HUDEP-2 (cell line): ENCODE data around the gene KAZN.

ENCODE experiments used
- DNase-seq, 76 experiments: peaks; one replicate each; lab custom pipeline; 2025; ENCODE audit not compliant: unreplicated experiment in 76 of 76; lab: John Stamatoyannopoulos, UW

The KAZN gene

DNA sequence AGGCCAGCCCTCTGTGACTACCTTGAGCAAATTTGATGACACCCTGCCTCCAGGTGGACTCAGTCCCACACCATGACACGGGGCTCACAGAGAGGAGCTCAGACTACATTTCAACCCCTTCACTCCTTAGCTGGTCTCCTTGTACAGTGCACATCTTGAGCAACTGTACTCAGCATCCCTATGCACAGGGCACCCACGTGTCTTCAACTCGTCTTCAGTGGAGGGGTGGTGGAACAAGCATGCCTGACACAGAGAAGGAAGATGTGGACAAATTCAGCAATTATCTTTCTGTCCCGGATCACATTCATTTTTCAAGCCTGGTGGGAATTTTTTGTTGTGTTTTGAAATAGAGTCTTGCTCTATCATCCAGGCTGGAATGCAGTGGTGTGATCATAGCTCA is 213.7 kb downstream of the KAZN start:
- DNase-seq, result no peak

DNA sequence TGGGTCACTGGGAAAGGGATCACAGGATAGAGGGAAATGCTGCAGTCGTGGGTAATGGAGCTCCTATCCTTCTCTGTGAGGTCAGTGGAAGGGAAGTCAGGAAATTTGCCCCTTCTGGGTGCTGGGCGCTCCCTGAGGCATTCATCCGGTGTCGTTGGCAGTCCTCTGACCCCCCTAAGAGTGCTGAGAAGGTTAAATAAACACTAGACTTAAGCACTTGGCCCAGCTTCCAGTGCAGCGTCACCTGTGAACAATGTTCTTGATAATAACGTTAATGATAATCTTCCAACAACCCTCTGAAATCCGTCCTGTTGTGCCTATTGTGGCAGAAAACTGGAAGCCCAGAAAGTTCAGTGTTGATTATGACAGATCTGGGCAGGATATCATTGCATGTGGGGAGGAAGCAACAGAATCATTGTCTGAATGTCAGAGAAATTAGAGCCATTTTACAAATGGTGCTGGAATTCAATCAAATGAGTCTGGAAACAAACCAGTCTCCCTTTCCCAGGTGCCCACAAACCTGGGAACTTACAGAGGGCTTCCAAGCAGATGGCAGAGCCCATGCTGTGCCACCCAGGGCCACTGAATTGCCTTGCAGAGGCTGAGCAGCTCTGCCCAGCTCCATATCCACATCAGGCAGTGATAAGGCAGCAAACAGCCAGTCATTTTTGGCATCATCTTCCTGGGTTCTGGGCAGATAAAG is 216.8 kb downstream of the KAZN start:
- peak in 3 of 76 experiments; percentile 1 to 18 (median 9) for DNase-seq

DNA sequence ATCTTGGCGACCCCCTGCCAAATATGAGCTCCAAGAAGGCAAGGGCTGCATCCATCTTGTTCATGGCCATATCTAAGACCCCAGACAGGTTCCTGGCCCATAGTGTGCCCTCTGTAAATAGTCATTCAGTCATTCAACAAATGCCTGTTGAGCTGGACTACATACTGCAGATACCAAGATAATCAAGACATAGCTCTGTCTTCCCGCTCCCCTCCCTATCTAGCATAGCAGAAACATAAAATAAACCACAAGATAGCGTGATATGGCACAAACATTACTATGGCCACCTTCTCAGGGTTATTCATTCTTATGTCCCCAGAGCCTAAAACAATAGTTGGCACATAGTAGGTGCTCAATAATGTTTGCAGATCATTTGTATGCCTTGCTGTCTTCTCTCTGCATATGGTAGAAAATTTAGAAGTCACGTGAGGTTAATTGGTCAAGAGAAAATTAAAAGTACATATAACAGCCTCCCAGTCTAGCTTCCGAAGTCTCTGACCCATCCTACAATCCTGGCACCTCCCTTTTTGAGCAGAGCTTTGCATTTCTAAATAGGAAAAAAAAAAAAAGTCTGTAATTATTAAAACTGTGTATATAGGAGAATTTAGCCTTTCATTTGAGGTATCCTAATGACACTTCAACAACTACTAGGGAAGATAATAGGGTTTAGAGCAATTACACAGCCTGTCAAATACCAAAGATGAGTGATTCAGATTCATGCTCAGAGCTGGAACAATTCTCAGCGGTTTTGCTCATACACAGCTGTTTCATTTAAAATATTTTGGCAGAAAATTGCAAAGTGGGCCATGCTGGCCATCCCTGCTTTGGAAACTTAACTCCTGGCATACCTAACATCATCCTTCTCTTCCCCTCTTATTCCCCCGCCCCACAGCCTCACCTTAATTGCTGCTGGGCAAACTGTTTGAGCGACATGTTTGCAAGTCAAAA is 219.0 kb downstream of the KAZN start:
- DNase-seq, result peak in 43 of 76 experiments; percentile 8 to 80 (median 35)

DNA sequence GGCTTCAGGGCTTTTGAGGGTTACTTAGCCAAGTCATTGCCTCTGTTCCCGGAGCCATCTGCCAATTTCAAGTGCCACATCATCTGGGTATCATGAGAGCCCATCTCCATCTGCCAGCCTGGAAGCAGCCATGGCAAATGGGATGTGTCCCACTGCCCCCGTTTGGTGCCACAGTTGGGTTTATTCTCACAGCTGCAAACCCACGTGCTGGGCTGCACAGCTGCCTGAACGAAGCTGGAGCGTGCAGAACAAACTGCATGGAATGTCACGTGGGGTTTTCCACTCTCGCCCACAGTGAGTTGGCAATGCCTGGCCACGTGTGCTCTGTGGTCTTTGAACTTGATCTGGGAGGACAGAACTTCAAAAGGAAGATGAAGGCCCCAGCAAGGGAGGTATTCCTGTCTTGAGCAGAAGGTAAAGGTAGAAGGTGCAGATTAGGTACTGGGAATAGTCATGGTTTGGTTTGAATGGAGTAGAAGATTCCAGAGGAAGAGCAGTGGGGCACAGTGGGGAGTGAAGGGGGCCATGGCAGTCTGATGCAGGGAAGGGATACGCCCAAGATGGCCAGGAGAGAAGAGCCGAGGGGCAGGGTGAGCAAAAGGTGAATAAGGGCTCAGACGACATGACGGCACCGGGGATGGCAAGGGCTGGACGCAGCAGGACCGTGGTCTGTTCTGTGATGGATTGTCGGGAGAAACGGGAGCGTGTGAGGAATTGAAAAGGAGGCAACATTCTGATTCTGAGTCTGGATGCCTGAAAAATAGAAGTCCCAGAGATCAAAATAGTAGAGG is 222.0 kb downstream of the KAZN start:
- no peak for DNase-seq

DNA sequence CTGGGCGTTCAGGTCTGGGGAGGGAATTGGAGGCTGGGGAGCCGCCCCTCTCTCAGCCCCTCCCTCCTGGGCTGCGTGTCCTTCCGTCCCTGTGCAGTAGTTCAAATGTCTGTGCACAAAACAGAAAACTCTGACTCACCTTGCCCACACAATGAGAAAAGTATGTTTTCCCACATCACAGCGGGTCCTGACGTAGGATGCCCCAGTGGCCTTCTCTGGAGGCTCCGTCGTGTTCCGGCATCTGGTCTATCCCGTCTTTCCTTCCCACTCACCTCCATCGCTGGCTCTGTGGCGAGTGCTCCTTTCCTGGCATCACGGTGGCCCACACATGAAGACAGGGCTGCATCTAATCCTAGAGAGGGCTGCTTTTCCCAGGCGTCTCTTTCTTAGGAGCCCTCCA is 224.0 kb downstream of the KAZN start:
- no peak for DNase-seq

DNA sequence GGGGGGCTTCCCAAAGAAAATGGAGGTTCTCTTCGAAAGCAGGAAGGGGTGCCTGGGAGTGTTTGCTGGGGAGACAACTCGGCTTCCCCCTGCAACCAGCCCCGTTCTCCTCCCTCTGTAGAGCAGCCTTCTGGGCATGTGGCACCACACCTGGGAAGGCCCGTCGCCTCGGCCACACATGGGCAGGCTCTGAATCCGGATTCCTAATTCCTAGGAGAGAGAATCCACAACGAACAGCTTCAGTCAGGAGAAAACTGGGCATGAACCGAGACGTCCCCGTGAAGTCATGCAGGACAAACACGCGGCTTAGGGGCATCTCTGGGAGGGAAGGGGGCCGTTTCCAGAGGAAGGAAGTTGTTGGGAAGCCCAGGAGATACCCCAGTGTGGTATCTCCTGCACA is 224.5 kb downstream of the KAZN start:
- no peak for DNase-seq

DNA sequence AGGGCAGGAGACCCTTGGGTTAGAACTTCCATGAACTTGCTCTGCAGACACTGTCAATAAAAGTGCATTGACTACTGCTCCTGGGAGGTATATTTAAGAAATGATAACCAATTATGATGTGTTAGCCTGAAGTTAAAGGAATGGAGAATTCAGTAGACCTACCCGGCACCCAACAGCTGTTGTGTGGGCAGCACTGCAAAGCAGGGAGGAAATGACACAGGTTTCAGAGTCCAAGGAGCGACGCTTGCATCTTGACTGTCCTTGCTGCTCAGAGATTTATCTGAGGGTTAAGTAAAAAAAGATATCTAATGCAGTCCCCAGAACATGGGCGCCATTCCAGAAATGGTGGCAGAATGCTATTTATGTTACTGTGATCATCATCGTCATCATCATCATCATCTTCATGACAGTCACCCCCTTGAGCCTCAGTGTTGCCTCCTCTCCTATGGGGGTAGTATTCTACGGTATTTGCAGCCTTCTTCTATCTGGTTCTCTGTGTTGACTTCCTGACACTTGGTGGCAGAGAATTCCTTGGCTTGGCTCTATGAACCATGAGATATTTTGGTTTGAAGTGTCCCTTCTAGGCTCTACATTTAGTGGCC is 225.9 kb downstream of the KAZN start:
- no peak for DNase-seq

DNA sequence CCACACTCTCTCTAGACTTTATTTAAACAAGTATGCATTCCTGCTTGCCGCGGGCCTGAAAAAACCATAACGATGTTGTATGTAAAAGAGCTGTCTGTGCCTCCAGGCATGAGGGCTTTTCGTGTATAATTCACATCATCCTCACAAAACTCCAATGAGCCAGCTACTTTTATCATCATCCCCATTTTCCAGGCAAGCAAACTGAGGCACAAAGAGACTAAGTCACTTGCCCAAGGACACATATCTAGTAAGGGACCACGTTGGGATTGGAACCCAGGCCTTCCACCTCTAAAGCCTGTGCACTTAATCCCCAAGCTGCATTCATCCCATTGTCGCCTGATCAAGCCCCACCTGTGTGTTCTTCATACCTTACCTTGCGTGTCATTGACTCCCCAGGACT is 226.9 kb downstream of the KAZN start:
- no peak for DNase-seq

DNA sequence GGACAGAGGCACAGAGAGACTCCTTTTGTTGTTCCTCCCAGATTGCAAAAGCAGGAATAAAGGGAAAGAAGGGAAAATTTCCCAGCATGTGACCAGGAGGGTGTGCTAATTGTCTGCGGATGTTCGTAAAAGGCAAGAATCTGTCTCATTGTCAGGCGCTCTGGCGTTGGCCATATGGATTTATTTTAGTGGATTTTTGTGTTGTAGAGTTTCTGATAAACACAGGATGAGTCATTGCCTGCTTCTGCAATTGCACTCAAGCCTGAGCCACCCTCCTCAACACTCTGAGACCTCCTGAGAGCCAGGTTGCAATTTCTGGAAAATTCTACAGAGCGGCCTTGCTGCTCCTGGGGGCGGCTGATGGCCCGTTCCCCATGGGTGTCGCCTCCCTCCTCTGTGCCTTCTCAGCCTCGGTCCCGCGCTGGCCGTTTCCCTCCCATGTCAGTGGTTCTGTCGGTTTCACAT is 227.7 kb downstream of the KAZN start:
- DNase-seq, result peak in 1 of 76 experiments; percentile 11

DNA sequence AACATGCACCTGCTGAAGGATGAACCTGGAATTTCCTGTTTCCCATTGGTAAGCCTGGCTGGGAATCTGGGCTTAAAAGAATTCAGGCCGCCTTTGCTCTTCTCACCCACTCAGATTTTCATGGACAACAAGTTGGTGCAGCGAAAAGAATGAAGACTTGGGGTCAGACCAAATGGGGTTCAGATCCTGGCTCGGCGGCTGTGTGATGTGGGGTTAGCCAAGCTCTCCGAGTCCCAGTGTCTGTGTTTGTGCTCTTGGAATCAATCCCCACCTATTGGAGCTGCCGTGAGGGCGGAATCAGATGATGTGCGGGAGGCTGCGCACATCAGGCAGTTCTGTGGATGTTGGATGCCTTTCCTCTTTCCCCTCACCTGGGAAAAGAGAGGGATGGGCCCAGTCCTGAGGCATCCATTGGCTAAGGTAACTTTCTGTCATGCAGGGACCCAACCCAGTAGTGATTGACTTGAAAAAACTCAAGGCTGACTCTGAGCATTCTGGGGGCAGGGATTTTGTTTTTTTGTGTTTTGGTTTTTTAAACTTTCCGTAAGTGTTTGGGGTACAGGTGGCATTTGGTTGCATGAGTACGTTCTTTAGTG is 228.3 kb downstream of the KAZN start:
- DNase-seq, result no peak

DNA sequence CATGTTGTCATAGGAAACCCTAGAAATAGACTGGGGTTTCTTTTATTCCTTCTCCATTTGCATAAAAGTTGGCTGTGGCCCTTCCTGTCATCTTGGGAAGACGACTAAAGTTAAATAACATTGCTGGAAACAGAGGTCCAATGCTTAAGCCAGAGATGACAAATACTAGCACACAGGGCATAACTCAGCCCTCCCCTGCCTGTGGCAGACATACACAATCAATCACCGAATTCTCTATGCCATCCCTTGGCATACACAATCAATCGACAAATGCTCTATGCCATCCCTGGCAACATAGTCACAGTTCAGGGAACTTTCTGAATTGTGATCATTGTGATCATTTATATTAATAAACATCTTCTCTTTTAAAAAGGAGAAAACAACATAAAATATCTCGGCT is 229.4 kb downstream of the KAZN start:
- DNase-seq, result no peak

DNA sequence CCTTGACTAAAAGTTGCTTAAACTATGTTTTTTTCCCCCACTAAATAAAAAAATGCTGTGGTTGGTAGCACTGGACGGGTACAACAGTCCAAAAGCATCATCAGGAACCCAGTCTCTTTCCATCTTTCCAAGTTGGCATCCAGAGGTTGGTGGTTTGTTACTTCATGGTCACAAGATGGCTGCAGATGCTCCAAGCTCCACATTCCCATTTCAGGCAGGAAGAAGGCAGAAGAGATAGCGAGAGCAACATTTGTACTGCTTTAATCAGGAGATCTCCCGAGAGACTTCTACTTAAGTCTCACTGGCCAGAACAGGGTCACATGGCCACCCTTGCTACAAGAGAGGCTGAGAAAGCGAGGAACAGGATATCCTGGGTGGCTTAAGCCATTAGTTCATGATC is 230.2 kb downstream of the KAZN start:
- DNase-seq, result no peak

DNA sequence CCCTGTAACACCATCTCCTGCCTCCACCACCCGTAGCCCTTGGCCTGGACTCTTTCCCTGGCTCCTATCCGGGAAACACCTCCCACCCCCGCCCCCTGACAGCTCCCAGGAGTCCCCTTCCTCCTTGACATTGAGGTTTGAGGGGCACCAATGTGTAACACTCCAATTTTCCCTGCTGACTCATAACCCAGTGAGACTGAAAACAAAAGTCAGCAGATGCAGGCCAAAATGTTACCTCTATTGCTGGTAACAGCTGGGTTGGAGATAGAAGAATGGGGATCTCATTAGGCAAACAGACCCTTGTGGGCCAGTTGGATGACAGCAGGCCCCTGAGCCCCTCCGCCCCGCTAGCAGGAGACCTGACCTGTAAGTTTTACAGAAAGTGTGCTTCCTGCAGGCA is 237.2 kb downstream of the KAZN start:
- DNase-seq, result no peak

DNA sequence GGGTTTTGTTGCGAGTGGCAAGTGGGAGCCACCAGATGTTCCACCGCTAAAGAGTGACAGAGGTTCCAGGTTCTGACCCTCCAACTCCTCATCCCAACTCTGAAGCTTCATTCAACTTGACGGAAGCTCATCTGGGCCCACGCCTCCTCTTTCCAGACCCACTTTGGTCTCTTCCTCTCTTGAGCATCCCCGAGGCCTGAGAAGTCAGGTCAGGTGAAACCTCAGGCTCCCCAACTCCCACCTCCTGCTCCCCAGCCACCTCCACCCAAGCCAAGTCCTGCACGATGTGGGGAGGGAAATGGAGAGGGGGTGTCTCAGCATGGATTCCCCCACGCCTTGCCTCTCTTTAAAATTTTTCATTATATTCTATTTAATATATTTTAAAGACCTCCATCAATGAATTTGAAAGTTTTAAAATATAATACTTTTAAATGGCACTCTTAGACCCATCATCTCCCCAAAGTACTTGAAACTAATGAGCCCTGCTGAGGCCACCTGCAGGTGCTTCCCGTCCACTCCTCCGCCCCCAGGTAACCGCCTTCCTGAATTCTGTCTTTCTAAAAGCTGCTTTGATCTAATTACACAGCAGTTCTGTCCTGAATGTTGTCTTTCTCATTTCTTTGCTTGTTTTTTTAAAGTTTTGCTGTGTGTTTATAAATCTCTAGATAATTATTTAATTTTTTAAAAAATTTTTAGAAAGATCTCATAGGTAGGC is 238.1 kb downstream of the KAZN start:
- DNase-seq, result no peak

DNA sequence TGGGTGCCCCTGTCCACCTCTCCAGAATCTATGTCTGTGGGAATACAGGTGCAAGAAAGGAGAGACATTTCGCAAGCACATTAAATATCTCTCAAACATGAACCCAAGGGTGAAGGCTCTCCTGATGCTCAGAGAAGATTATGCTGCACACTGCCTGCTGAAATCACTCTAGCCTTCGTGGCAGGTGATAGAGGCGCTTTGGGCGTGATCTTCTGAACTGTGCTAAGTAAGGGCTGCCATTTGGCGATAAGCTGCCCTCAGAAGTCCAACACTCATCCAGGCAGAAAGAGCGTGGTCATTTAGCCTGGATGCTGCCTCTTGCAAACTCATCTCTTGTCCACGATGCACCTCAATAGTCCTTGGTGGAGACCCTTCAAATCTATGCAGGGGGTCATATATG is 241.9 kb downstream of the KAZN start:
- peak in 8 of 76 experiments; percentile 20 to 53 (median 38) for DNase-seq

DNA sequence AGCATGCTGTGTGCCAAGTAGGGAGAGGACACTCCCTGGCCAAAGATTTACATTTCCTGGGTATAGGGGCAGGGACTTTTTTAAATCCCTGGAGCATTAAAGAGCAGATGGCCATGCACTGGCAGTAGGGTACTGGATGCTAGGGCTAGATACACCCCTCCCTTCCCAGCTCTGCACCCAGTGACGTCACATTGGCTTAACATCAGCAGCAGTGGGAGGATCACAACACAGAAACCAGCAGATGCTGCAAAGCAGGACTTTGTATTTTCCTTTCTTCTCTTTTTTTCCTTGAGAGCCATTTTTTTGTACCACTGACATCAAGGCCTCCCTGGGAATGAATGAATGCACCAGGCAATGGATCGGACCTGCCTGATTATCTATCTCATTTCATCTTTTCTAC is 243.0 kb downstream of the KAZN start:
- no peak for DNase-seq

DNA sequence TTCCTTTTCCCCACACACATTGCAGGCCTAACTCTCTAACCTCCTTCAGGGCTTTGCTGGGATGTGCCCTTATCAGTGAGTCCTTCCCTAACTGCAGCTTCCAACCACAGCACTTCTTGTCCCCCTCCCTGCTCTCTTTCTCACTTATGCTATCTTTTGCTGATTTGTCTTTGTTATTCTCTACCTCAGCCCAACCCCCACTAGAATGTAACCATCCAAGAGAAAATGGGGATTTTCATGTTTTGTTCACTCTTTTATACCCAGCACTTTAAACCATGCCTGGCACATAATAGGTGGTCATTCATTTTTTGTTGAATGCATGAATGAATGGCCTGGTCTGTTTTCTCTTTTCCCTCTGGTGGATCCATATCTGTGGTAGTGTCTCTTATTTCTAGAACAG is 243.5 kb downstream of the KAZN start:
- no peak for DNase-seq

DNA sequence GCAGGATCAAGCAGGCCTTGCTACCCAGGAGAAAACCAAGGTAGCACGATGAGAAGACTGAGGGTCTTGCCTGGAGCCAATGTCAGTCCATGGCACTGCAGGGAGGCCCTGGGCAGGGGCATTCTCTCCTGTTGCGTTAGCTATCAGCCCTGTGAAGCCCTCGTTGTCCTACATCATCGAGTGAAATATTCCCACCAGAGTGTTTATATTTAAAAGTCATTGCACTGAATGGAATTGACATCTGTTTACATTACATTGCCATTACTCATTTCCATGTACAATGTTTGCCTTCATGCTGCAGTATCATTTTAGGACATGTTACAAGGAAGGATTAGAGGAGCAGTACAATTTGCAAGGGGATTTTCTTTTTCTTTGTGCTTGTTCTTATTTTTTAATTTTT is 243.9 kb downstream of the KAZN start:
- DNase-seq, result no peak

DNA sequence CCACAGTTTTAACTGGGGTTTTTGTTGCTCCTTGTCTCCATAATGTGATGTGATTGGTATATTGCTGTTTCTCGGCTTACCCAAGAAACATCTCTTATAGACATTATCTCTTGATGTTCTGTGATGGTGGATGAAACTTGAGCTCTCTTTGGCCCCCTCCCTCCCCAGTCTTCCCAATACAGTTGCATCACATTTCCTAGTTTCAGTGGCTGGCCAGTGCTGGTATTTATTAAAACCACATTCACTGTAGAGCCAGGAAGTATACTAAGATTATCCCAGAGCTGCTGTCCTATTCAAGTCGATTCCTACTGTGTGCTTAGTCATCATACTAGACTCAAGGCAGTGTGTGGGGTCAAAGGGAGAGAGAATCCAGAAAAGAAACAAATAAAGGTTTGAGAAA is 244.4 kb downstream of the KAZN start:
- no peak for DNase-seq

DNA sequence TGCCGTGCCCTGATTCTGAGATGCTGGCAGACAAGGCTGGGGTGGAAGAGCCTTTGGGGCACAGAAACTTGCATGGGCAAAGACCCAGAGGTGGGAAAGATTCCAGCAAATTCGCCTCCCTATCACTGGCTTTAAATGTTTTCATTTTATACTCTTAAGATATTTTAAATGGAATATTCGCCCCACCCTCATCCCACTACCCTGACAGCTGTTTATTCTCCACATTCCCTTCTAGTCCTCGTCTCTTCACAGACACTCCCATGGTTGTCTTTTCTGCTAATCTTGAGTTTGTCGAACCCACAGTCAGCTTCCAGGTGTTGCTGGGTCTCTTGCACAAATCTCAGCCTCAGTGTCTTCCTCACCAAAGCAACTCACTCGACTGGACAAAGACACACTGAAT is 245.0 kb downstream of the KAZN start:
- DNase-seq, result no peak
